ENCODE measurements around the gene CSRNP3. TPM values are rescaled to one million over a fixed set of nuclear protein-coding genes. Genes with fewer than 3 reads are reported as not detected.
A peak's percentile ranks its signal among the peaks of the same experiment; 100 is the strongest.

CSRNP3 gene
- total RNA-seq, 1 donor from 2014 or later = 2.3 TPM

GRCh38 chr2:165454905-165455304 is 14.6 kb upstream of the CSRNP3 start:
- Histone ChIP-seq H3K27ac (no peak overlapping the region), H3K36me3 (no peaks in the 10 kb centered on the region)

GRCh38 chr2:165456027-165456426 is 13.5 kb upstream of the CSRNP3 start:
- DNase-seq (no peak), ATAC-seq (no peak)
- Histone ChIP-seq H3K27ac (no peak overlapping the region), H3K4me1 (no peaks in the 10 kb centered on the region), H3K9me3 (no peaks in the 10 kb centered on the region), H3K36me3 (no peaks in the 10 kb centered on the region), H3K4me3 (no peak overlapping the region), H3K27me3 (ENCODE audit: low read depth) (no peaks in the 10 kb centered on the region)
- no peak for TF ChIP-seq CTCF (IDR thresholded peaks at IDR 0.05)
- intact Hi-C loops (cut with DNase I) = no loop called here

More at GRCh38 chr2:165454905-165455304, 14.6 kb upstream of the CSRNP3 start:
- no peak for ATAC-seq
- H3K4me1 ChIP-seq = no peaks in the 10 kb centered on the region
- no peak for TF ChIP-seq CTCF (IDR thresholded peaks at IDR 0.05)
- intact Hi-C loops (cut with DNase I) = no loop called here
- no peak for DNase-seq
- no peaks in the 10 kb centered on the region for H3K27me3 ChIP-seq (ENCODE audit: low read depth)
- no peaks in the 10 kb centered on the region for H3K9me3 ChIP-seq
- no peak overlapping the region for H3K4me3 ChIP-seq

GRCh38 chr2:165462443-165462842 is 7.1 kb upstream of the CSRNP3 start:
- no peak for ATAC-seq
- TF ChIP-seq CTCF (IDR thresholded peaks at IDR 0.05) = no peak
- intact Hi-C loops (cut with DNase I) = no loop called here
- no peak overlapping the region for H3K27ac ChIP-seq
- H3K4me1 ChIP-seq = no peaks in the 10 kb centered on the region
- DNase-seq = no peak
- no peaks in the 10 kb centered on the region for H3K27me3 ChIP-seq (ENCODE audit: low read depth)
- H3K9me3 ChIP-seq = no peaks in the 10 kb centered on the region
- no peak overlapping the region for H3K4me3 ChIP-seq
- no peaks in the 10 kb centered on the region for H3K36me3 ChIP-seq

GRCh38 chr2:165466386-165466785 is 3.1 kb upstream of the CSRNP3 start:
- Histone ChIP-seq H3K4me3 (no peak overlapping the region), H3K27me3 (ENCODE audit: low read depth) (no peaks in the 10 kb centered on the region), H3K36me3 (no peaks in the 10 kb centered on the region), H3K27ac (no peak overlapping the region), H3K9me3 (no peaks in the 10 kb centered on the region), H3K4me1 (no peaks in the 10 kb centered on the region)
- TF ChIP-seq CTCF (IDR thresholded peaks at IDR 0.05) = no peak
- intact Hi-C loops (cut with DNase I) = no loop called here
- ATAC-seq = no peak
- no peak for DNase-seq

- DNase-seq = no peak
- Histone ChIP-seq H3K4me3 (no peak overlapping the region), H3K36me3 (no peaks in the 10 kb centered on the region), H3K27ac (no peak overlapping the region), H3K9me3 (no peaks in the 10 kb centered on the region), H3K4me1 (no peaks in the 10 kb centered on the region), H3K27me3 (ENCODE audit: low read depth) (no peaks in the 10 kb centered on the region)
- intact Hi-C loops (cut with DNase I) = no loop called here
- no peak for ATAC-seq
- no peak for TF ChIP-seq CTCF (IDR thresholded peaks at IDR 0.05)
These were observed 1.6 kb upstream of the CSRNP3 start for GRCh38 chr2:165467921-165468320.

GRCh38 chr2:165470361-165470760 is 863 bp downstream of the CSRNP3 start:
- H3K27ac ChIP-seq = no peak overlapping the region
- intact Hi-C loops (cut with DNase I) = no loop called here
- DNase-seq (no peak), ATAC-seq (no peak)
- no peaks in the 10 kb centered on the region for H3K9me3 ChIP-seq
- TF ChIP-seq CTCF (IDR thresholded peaks at IDR 0.05) = no peak
- no peaks in the 10 kb centered on the region for H3K27me3 ChIP-seq (ENCODE audit: low read depth)
- no peaks in the 10 kb centered on the region for H3K4me1 ChIP-seq
- no peaks in the 10 kb centered on the region for H3K36me3 ChIP-seq
- peak overlapping the region; percentile 47 for H3K4me3 ChIP-seq

Data from lower lobe of right lung (tissue), 2 donors.